Measurements from ENCODE around the gene MAP2K6.

Gene MAP2K6

GRCh38 chr17:69460963-69461922 lies 46.7 kb downstream of the MAP2K6 start:
- no peak for DNase-seq (ENCODE audit: extremely low spot score)
- TF ChIP-seq ELF4 (IDR thresholded peaks at IDR 0.05): no peak
- TF ChIP-seq, protein P1, sequence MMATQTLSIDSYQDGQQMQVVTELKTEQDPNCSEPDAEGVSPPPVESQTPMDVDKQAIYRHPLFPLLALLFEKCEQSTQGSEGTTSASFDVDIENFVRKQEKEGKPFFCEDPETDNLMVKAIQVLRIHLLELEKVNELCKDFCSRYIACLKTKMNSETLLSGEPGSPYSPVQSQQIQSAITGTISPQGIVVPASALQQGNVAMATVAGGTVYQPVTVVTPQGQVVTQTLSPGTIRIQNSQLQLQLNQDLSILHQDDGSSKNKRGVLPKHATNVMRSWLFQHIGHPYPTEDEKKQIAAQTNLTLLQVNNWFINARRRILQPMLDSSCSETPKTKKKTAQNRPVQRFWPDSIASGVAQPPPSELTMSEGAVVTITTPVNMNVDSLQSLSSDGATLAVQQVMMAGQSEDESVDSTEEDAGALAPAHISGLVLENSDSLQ (IDR thresholded peaks at IDR 0.05): no peak
- CTCF ChIA-PET: interaction anchor here (0.6 kb wide), 1 partner anchor 663 kb away, joined by 3 read pairs; no protein-coding TSS in a partner anchor
- POLR2A ChIA-PET: no interaction called here

GRCh38 chr17:69461951-69462369 lies 47.5 kb downstream of the MAP2K6 start:
- TF ChIP-seq HDGF (IDR thresholded peaks at IDR 0.05; ENCODE audit: borderline replicate concordance) (no peak), SUZ12 (IDR thresholded peaks at IDR 0.05) (no peak), SP1 (IDR thresholded peaks at IDR 0.05) (no peak), FOXK2 (IDR thresholded peaks at IDR 0.05) (no peak), BHLHE40 (IDR thresholded peaks at IDR 0.05; ENCODE audit: borderline replicate concordance) (no peak), CTBP1 (IDR thresholded peaks at IDR 0.05; ENCODE audit: borderline replicate concordance) (no peak), ZNF384 (IDR thresholded peaks at IDR 0.05) (no peak), NFRKB (IDR thresholded peaks at IDR 0.05) (no peak), L3MBTL2 (conservative IDR thresholded peaks at IDR 0.05) (no peak), LEF1 (IDR thresholded peaks at IDR 0.05; ENCODE audit: borderline replicate concordance) (no peak), ELF4 (IDR thresholded peaks at IDR 0.05) (no peak), FOXA1 (IDR thresholded peaks at IDR 0.05) (no peak), FOXM1 (IDR thresholded peaks at IDR 0.05; ENCODE audit: borderline replicate concordance) (no peak), ARNT (IDR thresholded peaks at IDR 0.05) (no peak), TARDBP (IDR thresholded peaks at IDR 0.05) (no peak)
- TF ChIP-seq, protein P1 (IDR thresholded peaks at IDR 0.05): no peak
- ChIA-PET POLR2A (no interaction called here), CTCF (interaction anchor here (0.6 kb wide), 1 partner anchor 662 kb away, joined by 3 read pairs; no protein-coding TSS in a partner anchor)
- no peak for DNase-seq (ENCODE audit: extremely low spot score)

- no peak for TF ChIP-seq ARNT (IDR thresholded peaks at IDR 0.05)
- no peak for TF ChIP-seq SP1 (IDR thresholded peaks at IDR 0.05)
- no peak for TF ChIP-seq FOXA1 (IDR thresholded peaks at IDR 0.05)
- TF ChIP-seq CTBP1 (IDR thresholded peaks at IDR 0.05; ENCODE audit: borderline replicate concordance): no peak
- TF ChIP-seq SUZ12 (IDR thresholded peaks at IDR 0.05): no peak
- no peak for TF ChIP-seq FOXK2 (IDR thresholded peaks at IDR 0.05)
- no peak for TF ChIP-seq ELF4 (IDR thresholded peaks at IDR 0.05)
- no peak for TF ChIP-seq FOXM1 (IDR thresholded peaks at IDR 0.05; ENCODE audit: borderline replicate concordance)
- no peak for TF ChIP-seq LEF1 (IDR thresholded peaks at IDR 0.05; ENCODE audit: borderline replicate concordance)
- no peak for TF ChIP-seq ZNF384 (IDR thresholded peaks at IDR 0.05)
- TF ChIP-seq L3MBTL2 (conservative IDR thresholded peaks at IDR 0.05): no peak
- no peak for TF ChIP-seq BHLHE40 (IDR thresholded peaks at IDR 0.05; ENCODE audit: borderline replicate concordance)
- no peak for TF ChIP-seq TARDBP (IDR thresholded peaks at IDR 0.05)
- TF ChIP-seq NFRKB (IDR thresholded peaks at IDR 0.05): no peak
- no peak for DNase-seq (ENCODE audit: extremely low spot score)
- ChIA-PET CTCF (interaction anchor here (0.6 kb wide), 1 partner anchor 112 kb away, joined by 6 read pairs; no protein-coding TSS in a partner anchor), POLR2A (no interaction called here)
These were observed 48.4 kb downstream of the MAP2K6 start for GRCh38 chr17:69462882-69463281.

- no peak for DNase-seq (ENCODE audit: extremely low spot score)
- ChIA-PET CTCF (interaction anchor here (1.1 kb wide), 1 partner anchor 14 kb away, joined by 5 read pairs; no protein-coding TSS in a partner anchor), POLR2A (no interaction called here)
- TF ChIP-seq CTBP1 (IDR thresholded peaks at IDR 0.05; ENCODE audit: borderline replicate concordance) (no peak), TARDBP (IDR thresholded peaks at IDR 0.05) (no peak), NFRKB (IDR thresholded peaks at IDR 0.05) (no peak), ZNF384 (IDR thresholded peaks at IDR 0.05) (no peak), L3MBTL2 (conservative IDR thresholded peaks at IDR 0.05) (no peak), LEF1 (IDR thresholded peaks at IDR 0.05; ENCODE audit: borderline replicate concordance) (no peak), ELF4 (IDR thresholded peaks at IDR 0.05) (no peak), FOXA1 (IDR thresholded peaks at IDR 0.05) (no peak), SUZ12 (IDR thresholded peaks at IDR 0.05) (no peak), BHLHE40 (IDR thresholded peaks at IDR 0.05; ENCODE audit: borderline replicate concordance) (no peak), HDGF (IDR thresholded peaks at IDR 0.05; ENCODE audit: borderline replicate concordance) (no peak), FOXM1 (IDR thresholded peaks at IDR 0.05; ENCODE audit: borderline replicate concordance) (no peak), FOXK2 (IDR thresholded peaks at IDR 0.05) (no peak), SP1 (IDR thresholded peaks at IDR 0.05) (no peak), ARNT (IDR thresholded peaks at IDR 0.05) (no peak)
- TF ChIP-seq, protein P1 (IDR thresholded peaks at IDR 0.05): no peak
These were observed 52.0 kb downstream of the MAP2K6 start for GRCh38 chr17:69466451-69466850.

DNA sequence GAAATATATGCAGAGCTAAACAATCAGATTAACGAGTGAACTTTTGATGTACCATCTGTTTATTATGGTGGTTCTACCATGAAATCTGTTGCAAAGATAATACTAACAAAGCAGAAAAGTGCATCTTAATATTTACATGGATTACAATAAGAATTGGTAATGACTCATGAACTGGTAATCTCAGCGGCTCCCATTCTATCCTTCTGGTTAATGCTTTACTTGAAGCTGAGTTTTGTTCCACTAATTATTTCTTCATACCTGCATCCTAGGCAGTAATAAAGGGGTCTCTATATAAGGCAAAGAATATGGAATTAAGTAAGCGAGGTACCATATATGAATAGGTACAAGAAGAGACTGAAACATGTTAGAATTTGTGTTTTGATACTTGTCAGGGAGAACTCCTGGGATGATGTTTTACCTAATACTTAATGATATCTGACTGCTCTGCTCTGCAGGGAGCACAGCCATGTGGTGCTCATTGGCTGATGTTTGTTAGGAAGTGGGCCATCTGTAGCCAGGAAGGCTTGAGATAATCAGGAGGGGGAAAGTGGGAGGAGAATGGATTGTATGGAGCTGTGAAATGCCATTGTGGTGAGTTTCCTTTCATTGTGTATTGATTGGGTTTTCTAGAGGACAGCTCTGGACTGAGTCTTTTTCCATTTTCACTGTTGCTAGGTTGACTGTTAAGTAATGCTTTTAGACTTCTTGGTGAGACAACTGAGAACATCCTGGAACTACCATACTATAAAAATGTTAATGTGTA lies 52.6 kb downstream of the MAP2K6 start:
- DNase-seq (ENCODE audit: extremely low spot score): no peak
- CTCF ChIA-PET: interaction anchor here (1.1 kb wide), 1 partner anchor 13 kb away, joined by 5 read pairs; no protein-coding TSS in a partner anchor
- no peak for TF ChIP-seq ZNF384 (IDR thresholded peaks at IDR 0.05)
- no peak for TF ChIP-seq FOXM1 (IDR thresholded peaks at IDR 0.05; ENCODE audit: borderline replicate concordance)
- no peak for TF ChIP-seq FOXK2 (IDR thresholded peaks at IDR 0.05)
- no peak for TF ChIP-seq SP1 (IDR thresholded peaks at IDR 0.05)
- no peak for TF ChIP-seq BHLHE40 (IDR thresholded peaks at IDR 0.05; ENCODE audit: borderline replicate concordance)
- no peak for TF ChIP-seq LEF1 (IDR thresholded peaks at IDR 0.05; ENCODE audit: borderline replicate concordance)
- no peak for TF ChIP-seq TARDBP (IDR thresholded peaks at IDR 0.05)
- no peak for TF ChIP-seq ELF4 (IDR thresholded peaks at IDR 0.05)
- no peak for TF ChIP-seq FOXA1 (IDR thresholded peaks at IDR 0.05)
- no peak for TF ChIP-seq HDGF (IDR thresholded peaks at IDR 0.05; ENCODE audit: borderline replicate concordance)
- no peak for TF ChIP-seq CTBP1 (IDR thresholded peaks at IDR 0.05; ENCODE audit: borderline replicate concordance)
- TF ChIP-seq NFRKB (IDR thresholded peaks at IDR 0.05): no peak
- TF ChIP-seq SUZ12 (IDR thresholded peaks at IDR 0.05): no peak
- no peak for TF ChIP-seq ARNT (IDR thresholded peaks at IDR 0.05)
- no peak for TF ChIP-seq L3MBTL2 (conservative IDR thresholded peaks at IDR 0.05)
- TF ChIP-seq, protein P1 (IDR thresholded peaks at IDR 0.05): no peak
- POLR2A ChIA-PET: no interaction called here
